ENCODE data around the gene SLC19A1.

SLC19A1 gene

GRCh38 chr21:45550522-45551210 lies 8.4 kb upstream of the SLC19A1 start:
- TF ChIP-seq USF1 (IDR thresholded peaks at IDR 0.05) (no peak), TEAD4 (IDR thresholded peaks at IDR 0.05) (no peak), CREB1 (IDR thresholded peaks at IDR 0.05; ENCODE audit: low read depth) (no peak), CEBPB (IDR thresholded peaks at IDR 0.05) (no peak), TAF1 (IDR thresholded peaks at IDR 0.05; ENCODE audit: low read depth) (no peak), EP300 (IDR thresholded peaks at IDR 0.05; ENCODE audit: borderline replicate concordance) (no peak)

- TF ChIP-seq ZBTB7A (IDR thresholded peaks at IDR 0.05; ENCODE audit: low read depth) (no peak), USF1 (IDR thresholded peaks at IDR 0.05) (no peak), CREB1 (IDR thresholded peaks at IDR 0.05; ENCODE audit: low read depth) (no peak), EP300 (IDR thresholded peaks at IDR 0.05; ENCODE audit: borderline replicate concordance) (no peak), TCF12 (IDR thresholded peaks at IDR 0.05; ENCODE audit: low read depth) (no peak), MAX (IDR thresholded peaks at IDR 0.05) (no peak), CEBPB (IDR thresholded peaks at IDR 0.05) (no peak), TEAD4 (IDR thresholded peaks at IDR 0.05) (no peak), REST (IDR thresholded peaks at IDR 0.05; ENCODE audit: low read depth) (no peak), YY1 (IDR thresholded peaks at IDR 0.05; ENCODE audit: low read depth) (no peak)
Observed at GRCh38 chr21:45549626-45550463, 7.6 kb upstream of the SLC19A1 start.

- TF ChIP-seq REST (IDR thresholded peaks at IDR 0.05; ENCODE audit: low read depth) (no peak), RAD21 (IDR thresholded peaks at IDR 0.05; ENCODE audit: low read depth) (no peak), CREB1 (IDR thresholded peaks at IDR 0.05; ENCODE audit: low read depth) (no peak), MAX (IDR thresholded peaks at IDR 0.05) (no peak), TAF1 (IDR thresholded peaks at IDR 0.05; ENCODE audit: low read depth) (no peak), TEAD4 (IDR thresholded peaks at IDR 0.05) (no peak)
Observed at GRCh38 chr21:45548711-45549491, 6.7 kb upstream of the SLC19A1 start.

GRCh38 chr21:45547545-45547900 lies 5.3 kb upstream of the SLC19A1 start:
- TF ChIP-seq USF1 (IDR thresholded peaks at IDR 0.05) = no peak
- TF ChIP-seq REST (IDR thresholded peaks at IDR 0.05; ENCODE audit: low read depth) = no peak
- TF ChIP-seq FOXM1 (IDR thresholded peaks at IDR 0.05; ENCODE audit: borderline replicate concordance, low read depth) = no peak
- TF ChIP-seq TEAD4 (IDR thresholded peaks at IDR 0.05) = no peak
- no peak for TF ChIP-seq TCF12 (IDR thresholded peaks at IDR 0.05; ENCODE audit: low read depth)
- no peak for TF ChIP-seq CEBPB (IDR thresholded peaks at IDR 0.05)
- no peak for TF ChIP-seq ZBTB7A (IDR thresholded peaks at IDR 0.05; ENCODE audit: low read depth)
- TF ChIP-seq EP300 (IDR thresholded peaks at IDR 0.05; ENCODE audit: borderline replicate concordance) = no peak
- TF ChIP-seq CREB1 (IDR thresholded peaks at IDR 0.05; ENCODE audit: low read depth) = no peak
- no peak for TF ChIP-seq NFIC (IDR thresholded peaks at IDR 0.05)
- no peak for TF ChIP-seq MAX (IDR thresholded peaks at IDR 0.05)
- TF ChIP-seq TAF1 (IDR thresholded peaks at IDR 0.05; ENCODE audit: low read depth) = no peak

Measured in Ishikawa (cell line).